Measurements from ENCODE around the gene UBE3A. TPM values are rescaled to one million over a fixed set of nuclear protein-coding genes. Genes with fewer than 3 reads are reported as not detected.

Gene UBE3A
- polyA plus RNA-seq, 2 of the 4 experiments (the other 2 are of a cell fraction), result 22.3 to 42.2 TPM

DNA sequence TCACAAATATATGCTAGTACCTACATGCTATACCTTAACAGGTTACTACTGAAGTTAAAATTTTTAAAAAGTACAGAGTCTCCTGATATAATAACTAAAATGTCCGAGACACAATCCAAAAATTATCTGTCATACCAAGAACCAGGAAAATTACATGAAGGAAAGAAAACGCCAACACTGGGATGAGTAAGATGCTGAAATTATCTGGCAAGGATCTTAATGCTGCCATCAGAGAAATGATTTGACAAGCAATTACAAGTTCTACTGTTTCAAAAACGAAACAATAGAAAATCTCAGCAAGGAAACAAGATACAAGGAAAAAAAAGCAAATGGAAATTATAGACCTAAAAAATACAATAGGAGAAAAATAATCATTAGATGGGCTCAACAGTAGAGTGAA, 92.5 kb downstream of the UBE3A start:
- FAIRE-seq, result no peak
- peaks cover 7% of the 10 kb centered on the region; the same call in 2 of the 3 replicates for H3K9me3 ChIP-seq
- POLR2A ChIA-PET, result no interaction called here
- WGBS (ENCODE audit: missing lambda C conversion rate), result 87% methylated on average over 3 of the region's 3 CpGs
- DNase-seq (ENCODE audit: low read depth in 1 of 2, low spot score in 1 of 2), result no peak
- H3K4me1 ChIP-seq, result no peaks in the 10 kb centered on the region
- H3K4me3 ChIP-seq, result no peak overlapping the region
- CTCF ChIA-PET, result no interaction called here
- H3K4me2 ChIP-seq, result no peak overlapping the region
- no peak for TF ChIP-seq CHD2 (IDR thresholded peaks at IDR 0.05; ENCODE audit: low read length, partially characterized antibody)
- TF ChIP-seq POLR2AphosphoS2 (conservative IDR thresholded peaks at IDR 0.05; ENCODE audit: low read length), result no peak
- no peak for TF ChIP-seq SMC3 (IDR thresholded peaks at IDR 0.05)
- no peak for ATAC-seq
- no peak overlapping the region for H3K27ac ChIP-seq

DNA sequence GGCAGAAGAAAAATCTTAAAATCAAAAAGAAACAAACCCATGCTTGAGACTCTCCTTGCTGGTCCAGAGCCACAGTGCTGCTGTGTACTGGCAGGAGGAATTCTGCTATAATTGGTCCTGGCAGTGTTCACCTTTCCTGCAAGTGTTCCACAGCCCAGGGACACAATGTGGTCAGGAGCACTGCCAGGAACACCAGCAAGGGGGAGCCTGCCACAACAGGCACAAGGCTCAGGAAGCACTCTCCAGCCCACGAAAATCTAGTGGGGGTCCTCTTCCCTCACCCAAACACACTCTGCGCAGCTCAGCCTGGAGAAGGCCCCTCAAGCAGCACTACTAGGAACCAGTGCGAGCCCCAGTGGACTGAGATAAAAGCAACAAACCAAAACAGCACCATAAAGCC, 92.9 kb downstream of the UBE3A start:
- no peak overlapping the region for H3K4me2 ChIP-seq
- DNase-seq (ENCODE audit: low read depth in 1 of 2, low spot score in 1 of 2) (no peak), ATAC-seq (no peak), FAIRE-seq (no peak)
- POLR2A ChIA-PET, result no interaction called here
- no peak overlapping the region for H3K4me3 ChIP-seq
- CTCF ChIA-PET, result no interaction called here
- no peaks in the 10 kb centered on the region for H3K4me1 ChIP-seq
- no peak overlapping the region for H3K27ac ChIP-seq
- H3K9me3 ChIP-seq, result peaks cover 7% of the 10 kb centered on the region; the same call in 2 of the 3 replicates
- TF ChIP-seq HEYL (CRISPR knock-in tag; IDR thresholded peaks at IDR 0.05), result no peak
- no peak for TF ChIP-seq CHD2 (IDR thresholded peaks at IDR 0.05; ENCODE audit: low read length, partially characterized antibody)
- TF ChIP-seq, protein P1, sequence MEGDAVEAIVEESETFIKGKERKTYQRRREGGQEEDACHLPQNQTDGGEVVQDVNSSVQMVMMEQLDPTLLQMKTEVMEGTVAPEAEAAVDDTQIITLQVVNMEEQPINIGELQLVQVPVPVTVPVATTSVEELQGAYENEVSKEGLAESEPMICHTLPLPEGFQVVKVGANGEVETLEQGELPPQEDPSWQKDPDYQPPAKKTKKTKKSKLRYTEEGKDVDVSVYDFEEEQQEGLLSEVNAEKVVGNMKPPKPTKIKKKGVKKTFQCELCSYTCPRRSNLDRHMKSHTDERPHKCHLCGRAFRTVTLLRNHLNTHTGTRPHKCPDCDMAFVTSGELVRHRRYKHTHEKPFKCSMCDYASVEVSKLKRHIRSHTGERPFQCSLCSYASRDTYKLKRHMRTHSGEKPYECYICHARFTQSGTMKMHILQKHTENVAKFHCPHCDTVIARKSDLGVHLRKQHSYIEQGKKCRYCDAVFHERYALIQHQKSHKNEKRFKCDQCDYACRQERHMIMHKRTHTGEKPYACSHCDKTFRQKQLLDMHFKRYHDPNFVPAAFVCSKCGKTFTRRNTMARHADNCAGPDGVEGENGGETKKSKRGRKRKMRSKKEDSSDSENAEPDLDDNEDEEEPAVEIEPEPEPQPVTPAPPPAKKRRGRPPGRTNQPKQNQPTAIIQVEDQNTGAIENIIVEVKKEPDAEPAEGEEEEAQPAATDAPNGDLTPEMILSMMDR (IDR thresholded peaks at IDR 0.05), result no peak
- no peak for TF ChIP-seq ZC3H11A (IDR thresholded peaks at IDR 0.05)
- no peak for TF ChIP-seq TFCP2L1 (CRISPR knock-in tag; IDR thresholded peaks at IDR 0.05)
- no peak for TF ChIP-seq ZFP36 (IDR thresholded peaks at IDR 0.05; ENCODE audit: borderline replicate concordance, partially characterized antibody)
- TF ChIP-seq JUNB (IDR thresholded peaks at IDR 0.05), result no peak
- TF ChIP-seq MAZ (IDR thresholded peaks at IDR 0.05; ENCODE audit: borderline replicate concordance, low read depth, low read length), result no peak
- TF ChIP-seq HOXB5 (CRISPR knock-in tag; IDR thresholded peaks at IDR 0.05), result no peak
- 93% methylated on average over 3 of the region's 3 CpGs for WGBS (ENCODE audit: missing lambda C conversion rate)

DNA sequence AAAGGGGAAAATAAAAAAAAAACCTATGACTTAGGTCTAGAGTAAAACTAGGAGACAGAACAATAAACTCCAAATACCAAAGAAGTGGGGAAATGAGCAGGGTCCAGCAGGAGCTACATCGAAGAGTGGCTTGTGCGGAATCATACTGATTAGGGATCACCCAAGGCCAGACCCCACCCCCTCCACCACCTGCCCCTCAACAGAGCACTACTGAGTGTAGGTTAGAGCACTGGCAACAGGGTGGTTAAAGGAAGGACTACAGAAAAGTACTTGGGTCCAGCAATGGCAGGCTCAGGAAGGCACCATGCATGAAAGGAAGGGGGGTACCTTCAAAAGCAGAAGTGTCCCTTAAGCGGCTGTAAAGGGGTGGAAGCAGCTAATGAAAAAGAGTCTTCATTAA, 96.2 kb downstream of the UBE3A start:
- no peak overlapping the region for H3K4me2 ChIP-seq
- no peak overlapping the region for H3K27ac ChIP-seq
- no peak overlapping the region for H3K4me3 ChIP-seq
- no peak for DNase-seq (ENCODE audit: low read depth in 1 of 2, low spot score in 1 of 2)
- WGBS (ENCODE audit: missing lambda C conversion rate), result 97% methylated on average over 3 of the region's 3 CpGs
- POLR2A ChIA-PET, result no interaction called here
- ATAC-seq, result no peak
- H3K4me1 ChIP-seq, result no peaks in the 10 kb centered on the region
- no peak for FAIRE-seq
- TF ChIP-seq RARB (CRISPR knock-in tag; IDR thresholded peaks at IDR 0.05), result no peak
- no peak for TF ChIP-seq MYC (IDR thresholded peaks at IDR 0.05; ENCODE audit: borderline replicate concordance, low read length)
- no peak for TF ChIP-seq HEYL (CRISPR knock-in tag; IDR thresholded peaks at IDR 0.05)
- TF ChIP-seq, protein P2, sequence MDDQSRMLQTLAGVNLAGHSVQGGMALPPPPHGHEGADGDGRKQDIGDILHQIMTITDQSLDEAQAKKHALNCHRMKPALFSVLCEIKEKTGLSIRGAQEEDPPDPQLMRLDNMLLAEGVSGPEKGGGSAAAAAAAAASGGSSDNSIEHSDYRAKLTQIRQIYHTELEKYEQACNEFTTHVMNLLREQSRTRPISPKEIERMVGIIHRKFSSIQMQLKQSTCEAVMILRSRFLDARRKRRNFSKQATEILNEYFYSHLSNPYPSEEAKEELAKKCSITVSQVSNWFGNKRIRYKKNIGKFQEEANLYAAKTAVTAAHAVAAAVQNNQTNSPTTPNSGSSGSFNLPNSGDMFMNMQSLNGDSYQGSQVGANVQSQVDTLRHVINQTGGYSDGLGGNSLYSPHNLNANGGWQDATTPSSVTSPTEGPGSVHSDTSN (IDR thresholded peaks at IDR 0.05), result no peak
- no peak for TF ChIP-seq FOSL2 (IDR thresholded peaks at IDR 0.05)
- TF ChIP-seq FOSL2 (CRISPR knock-in tag; IDR thresholded peaks at IDR 0.05), result no peak
- TF ChIP-seq CBX8 (IDR thresholded peaks at IDR 0.05), result no peak
- TF ChIP-seq TP53 (CRISPR knock-in tag; IDR thresholded peaks at IDR 0.05), result no peak
- TF ChIP-seq FOXS1 (CRISPR knock-in tag; IDR thresholded peaks at IDR 0.05), result no peak
- TF ChIP-seq EHMT2 (IDR thresholded peaks at IDR 0.05; ENCODE audit: low read depth), result no peak
- TF ChIP-seq MAZ (IDR thresholded peaks at IDR 0.05; ENCODE audit: borderline replicate concordance, low read depth, low read length), result no peak
- TF ChIP-seq, protein P3, sequence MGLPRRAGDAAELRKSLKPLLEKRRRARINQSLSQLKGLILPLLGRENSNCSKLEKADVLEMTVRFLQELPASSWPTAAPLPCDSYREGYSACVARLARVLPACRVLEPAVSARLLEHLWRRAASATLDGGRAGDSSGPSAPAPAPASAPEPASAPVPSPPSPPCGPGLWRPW (IDR thresholded peaks at IDR 0.05), result no peak
- no peak for TF ChIP-seq FOSB (CRISPR knock-in tag; IDR thresholded peaks at IDR 0.05)
- TF ChIP-seq, protein P4, sequence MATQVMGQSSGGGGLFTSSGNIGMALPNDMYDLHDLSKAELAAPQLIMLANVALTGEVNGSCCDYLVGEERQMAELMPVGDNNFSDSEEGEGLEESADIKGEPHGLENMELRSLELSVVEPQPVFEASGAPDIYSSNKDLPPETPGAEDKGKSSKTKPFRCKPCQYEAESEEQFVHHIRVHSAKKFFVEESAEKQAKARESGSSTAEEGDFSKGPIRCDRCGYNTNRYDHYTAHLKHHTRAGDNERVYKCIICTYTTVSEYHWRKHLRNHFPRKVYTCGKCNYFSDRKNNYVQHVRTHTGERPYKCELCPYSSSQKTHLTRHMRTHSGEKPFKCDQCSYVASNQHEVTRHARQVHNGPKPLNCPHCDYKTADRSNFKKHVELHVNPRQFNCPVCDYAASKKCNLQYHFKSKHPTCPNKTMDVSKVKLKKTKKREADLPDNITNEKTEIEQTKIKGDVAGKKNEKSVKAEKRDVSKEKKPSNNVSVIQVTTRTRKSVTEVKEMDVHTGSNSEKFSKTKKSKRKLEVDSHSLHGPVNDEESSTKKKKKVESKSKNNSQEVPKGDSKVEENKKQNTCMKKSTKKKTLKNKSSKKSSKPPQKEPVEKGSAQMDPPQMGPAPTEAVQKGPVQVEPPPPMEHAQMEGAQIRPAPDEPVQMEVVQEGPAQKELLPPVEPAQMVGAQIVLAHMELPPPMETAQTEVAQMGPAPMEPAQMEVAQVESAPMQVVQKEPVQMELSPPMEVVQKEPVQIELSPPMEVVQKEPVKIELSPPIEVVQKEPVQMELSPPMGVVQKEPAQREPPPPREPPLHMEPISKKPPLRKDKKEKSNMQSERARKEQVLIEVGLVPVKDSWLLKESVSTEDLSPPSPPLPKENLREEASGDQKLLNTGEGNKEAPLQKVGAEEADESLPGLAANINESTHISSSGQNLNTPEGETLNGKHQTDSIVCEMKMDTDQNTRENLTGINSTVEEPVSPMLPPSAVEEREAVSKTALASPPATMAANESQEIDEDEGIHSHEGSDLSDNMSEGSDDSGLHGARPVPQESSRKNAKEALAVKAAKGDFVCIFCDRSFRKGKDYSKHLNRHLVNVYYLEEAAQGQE (IDR thresholded peaks at IDR 0.05), result no peak
- TF ChIP-seq, protein P5, sequence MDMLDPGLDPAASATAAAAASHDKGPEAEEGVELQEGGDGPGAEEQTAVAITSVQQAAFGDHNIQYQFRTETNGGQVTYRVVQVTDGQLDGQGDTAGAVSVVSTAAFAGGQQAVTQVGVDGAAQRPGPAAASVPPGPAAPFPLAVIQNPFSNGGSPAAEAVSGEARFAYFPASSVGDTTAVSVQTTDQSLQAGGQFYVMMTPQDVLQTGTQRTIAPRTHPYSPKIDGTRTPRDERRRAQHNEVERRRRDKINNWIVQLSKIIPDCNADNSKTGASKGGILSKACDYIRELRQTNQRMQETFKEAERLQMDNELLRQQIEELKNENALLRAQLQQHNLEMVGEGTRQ (IDR thresholded peaks at IDR 0.05), result no peak
- TF ChIP-seq HOXB13 (CRISPR knock-in tag; IDR thresholded peaks at IDR 0.05; ENCODE audit: low read depth), result no peak
- no peak for TF ChIP-seq ZSCAN20 (CRISPR knock-in tag; IDR thresholded peaks at IDR 0.05)
- TF ChIP-seq CHD4 (IDR thresholded peaks at IDR 0.05; ENCODE audit: borderline replicate concordance), result no peak
- TF ChIP-seq EP300 (IDR thresholded peaks at IDR 0.05), result no peak
- peaks cover 5% of the 10 kb centered on the region; the same call in 1 of the 3 replicates for H3K9me3 ChIP-seq
- CTCF ChIA-PET, result no interaction called here
